Activated CD4-positive, alpha-beta T cell treated with anti-CD3 and anti-CD28 coated beads, Interleukin-2, Interleukin-4, amounts not matched to agents 100 ng/mL and 50 ng/mL, durations not matched to agents 16 hours and 8 hours (primary cell): ENCODE data around the gene CEL.
"Not testable (repeated sequence)": the region's sequence is repeated elsewhere in the genome, so short reads cannot be mapped to it uniquely, and the experiment has no call there.

ENCODE experiments used
- DNase-seq: peaks from one replicate; pipeline ENCODE4 v3.0.0-alpha.2; 2020; ENCODE audit warnings: low spot score

Gene CEL

DNA sequence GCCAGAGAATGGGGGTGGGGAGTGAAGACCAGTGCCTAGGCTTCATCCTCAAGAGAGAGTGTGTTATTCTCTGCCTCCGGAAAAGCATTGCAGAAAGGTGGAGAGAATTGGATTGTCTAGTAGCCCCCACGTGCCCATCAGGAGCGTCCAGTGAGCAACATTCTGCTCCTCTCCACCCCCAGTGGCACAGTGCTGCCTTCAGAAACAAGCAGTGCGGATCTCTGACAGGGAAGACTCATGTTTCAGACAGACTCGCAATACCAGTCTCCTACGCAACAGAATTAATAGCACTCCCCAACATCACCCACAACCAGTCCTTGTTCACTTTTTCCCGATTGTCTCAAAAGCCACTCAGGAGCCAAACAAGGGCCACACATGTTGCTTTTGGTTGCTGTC is 14.9 kb upstream of the CEL start:
- no peak for DNase-seq

DNA sequence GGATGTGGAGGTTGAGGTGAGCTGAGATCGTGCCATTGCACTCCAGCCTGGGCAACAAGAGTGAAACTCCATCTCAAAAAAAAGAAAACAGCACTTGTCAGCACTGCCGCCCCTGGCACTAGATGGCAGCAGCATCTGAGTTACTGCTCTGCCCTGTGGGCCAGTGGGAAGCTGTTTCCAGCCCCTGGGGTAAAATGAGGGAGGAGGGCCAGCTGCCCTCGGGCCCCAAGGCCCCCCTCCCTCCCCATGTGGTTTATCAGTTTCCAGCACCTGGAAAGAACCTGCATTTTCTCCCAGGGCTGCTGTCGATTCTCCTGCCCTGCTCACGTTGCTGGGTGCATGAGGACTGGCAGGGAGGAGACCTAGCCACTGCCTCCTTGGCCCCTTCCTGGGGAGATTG is 13.2 kb upstream of the CEL start:
- peak; percentile 25 for DNase-seq

DNA sequence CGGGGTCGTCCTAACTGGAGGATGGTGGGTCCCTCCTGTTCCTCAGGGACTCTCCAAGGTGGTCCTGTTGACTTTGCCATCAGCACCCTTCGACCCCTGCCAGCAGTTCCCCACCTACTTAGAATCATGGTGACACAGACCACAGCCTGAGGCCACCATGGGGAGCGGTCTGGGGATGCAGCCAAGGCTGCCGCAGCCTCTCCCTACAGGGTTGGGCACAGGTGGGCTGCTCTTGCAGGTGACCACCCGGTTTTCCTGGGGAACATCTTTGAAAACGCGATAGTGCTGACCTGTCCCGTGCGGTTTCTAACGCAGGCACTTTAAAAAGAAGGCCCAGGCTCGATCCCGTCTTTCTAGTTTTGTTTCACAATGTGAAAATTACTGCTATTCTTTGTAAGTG is 12.7 kb upstream of the CEL start:
- DNase-seq = no peak

DNA sequence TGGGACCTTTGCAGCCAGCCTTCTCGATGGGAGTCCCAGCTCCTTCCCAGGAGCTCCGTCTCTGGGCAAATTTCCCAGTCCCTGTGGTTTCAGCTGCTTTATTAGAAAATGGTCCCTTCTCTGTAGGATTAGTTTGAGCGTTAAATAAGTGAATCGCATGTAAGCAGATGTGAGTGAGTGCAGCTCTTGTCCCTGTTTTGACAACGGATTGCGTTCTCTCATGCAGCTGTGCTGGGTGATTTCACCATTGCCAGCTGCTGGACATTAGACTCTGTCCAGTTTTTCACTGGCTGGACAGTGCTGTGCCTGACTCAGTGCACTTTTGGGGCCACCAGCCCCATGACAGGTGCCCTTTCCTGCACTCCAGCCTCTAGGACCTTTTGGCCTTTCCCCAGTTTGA is 11.6 kb upstream of the CEL start:
- DNase-seq = no peak

DNA sequence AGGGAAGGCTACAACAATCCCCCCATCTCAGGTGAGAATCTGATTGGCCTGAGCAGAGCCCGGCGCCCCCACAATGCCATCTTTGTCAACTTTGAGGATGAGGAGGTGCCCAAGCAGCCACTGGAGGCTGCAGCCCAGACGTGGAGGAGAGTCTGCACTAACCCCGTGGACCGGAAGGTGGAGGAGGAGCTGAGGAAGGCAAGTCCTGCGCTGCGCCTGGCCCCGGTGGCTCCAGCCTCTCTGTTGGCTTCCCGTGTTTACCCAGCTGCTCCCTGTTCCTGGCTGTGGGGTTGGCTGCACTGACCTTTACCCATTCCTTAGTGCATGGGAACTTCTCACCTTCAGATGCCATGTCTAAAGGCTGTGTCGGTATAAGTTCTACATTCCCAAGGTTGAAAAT is 11.0 kb upstream of the CEL start:
- no peak for DNase-seq

DNA sequence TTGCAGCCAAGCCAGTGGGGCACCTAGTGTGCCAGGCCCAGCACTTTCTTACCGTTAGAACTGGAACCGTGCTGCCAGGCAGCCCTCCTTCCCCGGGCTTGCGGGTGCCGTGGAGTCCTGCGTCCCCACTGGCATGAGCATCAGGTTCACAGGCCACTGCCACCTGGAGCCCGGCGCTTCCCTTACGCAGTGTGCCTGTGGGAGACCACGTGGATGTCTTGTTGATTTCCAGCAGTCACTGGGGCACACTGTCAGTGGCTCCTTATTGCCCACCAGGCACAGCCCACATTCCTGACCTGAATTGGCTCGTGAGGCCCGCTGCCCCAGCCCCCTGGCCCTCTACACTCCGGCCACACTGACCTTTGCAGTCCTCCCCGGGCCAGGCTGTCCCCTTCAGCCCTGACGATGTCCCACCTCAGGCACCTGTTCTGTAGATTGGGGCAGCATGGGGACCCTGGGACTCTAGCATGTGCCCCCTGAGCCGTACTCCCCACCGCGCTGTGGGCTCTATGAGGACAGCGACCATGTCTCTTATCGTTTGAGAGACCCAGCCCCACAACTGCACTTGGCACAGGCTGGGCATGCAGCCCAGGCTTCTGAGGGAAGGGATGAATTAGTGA is 10.4 kb upstream of the CEL start:
- no peak for DNase-seq

DNA sequence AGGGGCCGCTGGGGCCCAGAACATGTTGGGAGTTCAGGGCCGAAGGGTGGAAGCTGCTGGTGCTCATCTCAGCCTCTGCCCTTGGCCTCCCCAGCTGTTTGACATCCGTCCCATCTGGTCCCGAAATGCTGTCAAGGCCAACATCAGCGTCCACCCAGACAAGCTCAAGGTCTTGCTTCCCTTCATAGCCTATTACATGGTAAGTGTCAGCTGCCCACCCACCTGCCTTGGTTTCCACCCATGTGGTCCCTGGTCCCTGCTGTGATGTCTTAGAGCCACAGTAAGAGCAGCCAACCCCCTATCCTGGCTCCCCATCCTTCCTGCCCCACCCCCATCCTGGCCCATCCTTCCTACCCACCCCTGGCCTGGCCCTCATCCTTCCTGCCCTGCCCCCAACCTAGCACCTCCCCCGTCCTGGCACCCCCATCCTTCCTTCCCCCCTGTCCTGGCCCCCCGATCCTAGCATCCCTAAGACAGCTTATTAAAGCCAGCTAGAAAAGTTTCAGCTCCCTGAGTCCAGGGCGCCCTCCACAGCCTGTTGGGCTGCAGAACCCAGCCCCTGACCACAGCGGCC is 9.7 kb upstream of the CEL start:
- no peak for DNase-seq

DNA sequence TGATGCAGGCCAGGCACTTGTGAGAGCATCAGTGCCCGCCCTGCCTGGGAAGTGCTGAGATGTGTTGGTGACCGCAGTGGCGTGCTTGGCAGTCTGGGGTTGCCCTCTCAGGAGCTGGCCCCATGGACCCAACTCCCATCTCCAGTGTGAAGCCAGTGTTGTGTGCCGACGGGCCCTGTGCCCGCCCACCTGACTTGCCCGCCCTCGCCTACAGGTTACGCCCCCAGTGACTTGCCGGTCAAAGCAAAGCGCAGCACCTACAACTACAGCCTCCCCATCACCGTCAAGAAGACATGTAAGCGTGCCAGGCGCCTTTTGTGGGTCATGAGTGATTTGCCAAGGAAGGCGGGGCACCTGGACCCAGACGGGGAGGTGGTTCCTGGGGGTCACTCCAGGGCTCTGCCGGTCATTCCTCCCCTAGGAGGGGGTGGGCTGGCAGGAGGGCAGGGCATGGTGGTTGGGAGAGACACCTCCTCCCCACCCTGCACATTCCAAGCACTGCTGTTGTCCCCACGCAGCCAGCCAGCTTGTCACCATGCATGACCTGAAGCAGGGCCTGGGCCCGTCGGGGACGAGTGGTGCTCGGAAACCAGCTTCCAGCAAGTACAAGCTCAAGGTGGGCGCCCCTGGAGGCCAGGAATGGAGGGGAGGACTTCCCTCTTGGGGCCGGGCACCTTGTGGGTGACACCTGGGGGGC is 7.4 kb upstream of the CEL start:
- no peak for DNase-seq

DNA sequence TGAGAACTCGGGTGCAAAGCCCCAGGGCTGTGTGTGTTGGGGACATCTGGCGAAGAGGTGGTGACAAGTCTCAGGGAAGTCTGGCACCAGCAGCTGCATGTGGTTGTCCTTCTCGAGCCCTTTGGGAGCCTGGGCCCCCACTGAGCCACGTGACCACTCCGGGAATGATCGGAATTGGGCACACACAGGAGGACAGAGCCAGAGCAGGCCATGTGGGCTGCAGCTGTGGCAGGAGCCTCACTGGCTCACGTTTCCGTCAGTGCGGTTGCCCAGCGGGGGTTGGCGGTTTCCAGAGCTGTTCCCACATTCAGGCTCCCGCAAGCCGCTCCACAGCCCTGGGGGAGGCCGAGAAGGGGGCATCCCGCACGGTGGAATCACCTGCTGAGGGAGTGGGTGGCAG is 6.8 kb upstream of the CEL start:
- no peak for DNase-seq

DNA sequence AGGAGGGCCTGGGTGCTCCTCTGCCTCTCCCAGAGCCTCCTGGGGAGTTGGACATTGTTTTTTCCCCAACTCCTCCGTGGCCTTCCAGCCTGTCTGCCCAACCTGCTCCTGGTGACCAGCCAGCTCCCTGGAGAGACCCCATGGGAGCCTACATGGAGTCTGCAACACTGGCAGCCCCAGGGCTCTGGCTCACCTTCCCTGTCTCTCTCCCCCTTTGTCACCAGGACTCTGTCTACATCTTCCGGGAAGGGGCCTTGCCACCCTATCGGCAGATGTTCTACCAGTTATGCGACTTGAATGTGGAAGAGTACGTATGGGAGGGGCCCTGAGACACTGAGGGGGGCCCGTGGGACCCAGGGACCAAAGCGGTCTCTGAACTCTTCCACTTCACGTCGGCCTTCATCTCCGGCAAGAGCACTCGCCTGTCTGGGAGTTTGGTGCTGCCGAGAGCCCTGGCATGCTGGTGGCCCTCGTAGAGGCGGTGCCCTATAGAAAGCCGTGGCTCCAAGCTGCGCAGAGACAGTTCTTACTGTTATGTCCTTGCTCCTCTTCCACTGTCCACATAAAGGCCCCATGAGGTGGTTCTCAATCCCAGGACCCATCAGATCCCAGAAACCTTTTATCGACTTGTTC is 5.9 kb upstream of the CEL start:
- no peak for DNase-seq

DNA sequence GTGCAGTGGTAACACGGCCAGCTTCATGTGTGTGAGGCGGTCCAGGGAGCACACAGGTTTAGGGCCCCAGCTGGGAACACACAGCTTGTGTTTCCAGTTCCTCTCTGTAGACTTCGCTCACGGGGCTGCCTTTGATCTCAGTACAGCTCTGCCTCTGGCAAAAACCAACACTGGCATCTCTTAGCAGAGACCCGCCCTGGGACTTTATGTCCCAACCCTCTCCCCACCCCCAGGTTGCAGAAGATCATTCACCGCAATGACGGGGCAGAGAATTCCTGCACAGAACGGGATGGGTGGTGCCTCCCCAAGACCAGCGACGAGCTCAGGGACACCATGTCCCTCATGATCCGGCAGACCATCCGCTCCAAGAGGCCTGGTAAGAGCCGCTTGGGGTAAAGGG is 5.2 kb upstream of the CEL start:
- DNase-seq = no peak

DNA sequence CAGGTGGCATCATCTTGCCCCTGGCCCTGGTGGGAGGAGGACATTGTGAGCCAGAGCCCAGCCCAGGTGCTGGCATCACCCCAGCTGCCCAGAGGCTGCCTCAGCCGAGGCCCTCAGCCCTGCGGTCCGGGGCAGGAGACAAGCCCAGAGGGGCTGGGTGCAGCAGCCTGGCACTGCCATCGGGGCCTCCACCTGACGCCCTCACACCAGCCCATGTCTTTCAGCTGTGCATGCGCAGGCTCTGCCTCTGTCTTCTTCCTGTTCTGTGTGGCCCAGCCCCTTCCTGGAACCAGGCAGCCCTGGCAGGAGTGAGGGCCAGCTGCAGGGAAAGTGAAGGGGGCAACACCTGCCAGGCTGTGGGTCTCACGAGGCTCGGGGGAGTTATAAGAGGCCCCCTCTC is 4.8 kb upstream of the CEL start:
- peak; percentile 23 for DNase-seq

DNA sequence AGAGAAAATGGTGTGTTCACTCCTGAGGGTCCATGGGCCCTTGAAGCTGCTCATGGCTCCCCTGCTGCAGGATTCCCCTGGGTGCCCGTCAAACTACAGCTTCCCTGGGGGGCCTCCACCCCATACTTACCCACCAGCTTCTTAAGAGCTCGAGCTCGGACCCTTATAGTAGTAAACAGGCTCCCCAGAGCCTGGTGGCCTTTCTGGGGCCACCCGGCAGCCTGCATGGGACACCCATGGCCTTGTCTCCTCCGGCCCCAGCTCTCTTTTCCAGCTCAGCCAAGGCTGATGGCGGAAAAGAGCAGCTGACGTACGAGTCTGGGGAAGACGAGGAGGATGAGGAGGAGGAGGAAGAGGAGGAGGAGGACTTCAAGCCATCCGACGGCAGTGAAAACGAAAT is 4.2 kb upstream of the CEL start:
- DNase-seq = no peak

DNA sequence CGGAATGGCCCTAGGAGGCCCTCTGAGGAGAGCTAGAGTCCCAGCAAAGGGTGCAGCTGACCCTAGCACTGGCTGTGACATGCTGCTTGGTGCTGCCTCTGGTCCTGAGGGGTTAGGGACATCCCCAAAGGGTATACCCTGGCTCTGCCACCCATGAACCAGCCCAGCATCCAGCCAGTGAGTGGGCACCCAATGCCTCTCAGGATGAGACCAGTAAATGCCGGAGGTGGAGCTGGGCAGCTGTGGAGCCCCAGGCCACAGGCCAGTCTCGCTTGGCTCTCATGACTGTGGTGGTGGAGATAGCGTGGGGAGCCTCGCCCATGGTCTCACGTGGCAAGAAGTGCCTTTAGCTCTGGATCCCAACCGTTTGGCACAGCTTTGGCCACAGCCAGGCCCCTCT is 3.7 kb upstream of the CEL start:
- no peak for DNase-seq

DNA sequence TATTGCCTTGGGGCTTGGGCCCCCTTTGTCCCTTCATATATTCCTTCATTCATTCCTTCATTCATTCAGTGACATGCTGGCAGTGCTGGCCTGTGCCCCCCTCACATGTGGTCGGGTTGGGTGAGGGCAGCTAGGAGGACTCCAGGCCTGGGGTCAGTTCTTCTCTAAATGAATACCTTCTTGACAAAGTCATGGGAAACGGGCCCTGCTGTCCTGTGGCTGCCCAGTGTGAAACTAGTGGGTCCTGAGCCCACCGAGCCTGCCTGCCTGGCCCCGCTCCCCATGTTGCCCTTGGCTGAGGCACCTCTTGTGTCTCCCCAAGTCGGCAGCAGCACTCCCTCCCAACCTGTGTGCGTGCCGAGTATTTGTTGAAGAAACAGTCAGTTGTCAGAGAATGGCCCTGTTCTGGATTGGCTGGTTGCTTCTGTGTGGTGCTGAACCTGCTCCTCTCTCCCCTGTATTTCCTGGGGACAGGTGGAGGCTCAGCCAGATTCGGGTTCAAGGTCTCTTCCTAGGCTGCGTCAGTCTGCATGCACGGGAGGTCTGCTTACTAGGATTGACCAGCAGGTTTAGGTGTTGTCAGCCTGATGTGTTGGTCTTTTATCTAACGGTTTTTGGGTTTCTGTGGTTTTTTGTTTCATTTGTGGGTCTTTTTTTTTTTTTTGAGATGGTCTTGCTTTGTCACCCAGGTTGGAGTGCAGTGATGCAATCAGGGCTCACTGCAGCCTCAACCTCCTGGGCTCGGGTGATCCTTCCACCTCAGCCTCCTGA is 3.0 kb upstream of the CEL start:
- DNase-seq = peak; percentile 47

DNA sequence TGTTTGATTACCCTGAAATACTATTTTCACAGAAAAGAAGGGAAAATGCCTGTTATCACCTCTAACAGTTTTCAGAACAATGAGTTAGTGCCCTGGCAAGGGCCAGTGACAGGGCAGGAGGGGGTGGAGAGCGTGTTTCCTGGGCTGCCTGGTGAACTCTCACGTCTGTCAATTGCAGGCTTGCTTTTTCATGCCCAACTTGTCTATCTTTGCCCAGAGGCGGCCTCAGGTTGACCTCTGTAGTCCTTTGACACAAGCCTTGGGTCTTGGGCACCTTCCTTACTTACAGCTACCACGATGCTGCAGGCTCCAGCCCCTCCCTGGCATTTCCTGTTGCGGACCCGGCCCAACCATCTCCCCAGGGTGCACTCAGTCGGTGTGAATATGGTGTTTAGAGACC is 2.2 kb upstream of the CEL start:
- no peak for DNase-seq

DNA sequence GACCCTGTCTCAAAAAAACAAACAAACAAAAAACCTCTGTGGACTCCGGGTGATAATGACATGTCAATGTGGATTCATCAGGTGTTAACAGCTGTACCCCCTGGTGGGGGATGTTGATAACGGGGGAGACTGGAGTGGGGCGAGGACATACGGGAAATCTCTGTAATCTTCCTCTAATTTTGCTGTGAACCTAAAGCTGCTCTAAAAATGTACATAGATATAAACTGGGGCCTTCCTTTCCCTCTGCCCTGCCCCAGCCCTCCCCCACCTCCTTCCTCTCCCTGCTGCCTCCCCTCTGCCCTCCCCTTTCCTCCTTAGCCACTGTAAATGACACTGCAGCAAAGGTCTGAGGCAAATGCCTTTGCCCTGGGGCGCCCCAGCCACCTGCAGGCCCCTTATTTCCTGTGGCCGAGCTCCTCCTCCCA is 1.4 kb upstream of the CEL start:
- no peak for DNase-seq

DNA sequence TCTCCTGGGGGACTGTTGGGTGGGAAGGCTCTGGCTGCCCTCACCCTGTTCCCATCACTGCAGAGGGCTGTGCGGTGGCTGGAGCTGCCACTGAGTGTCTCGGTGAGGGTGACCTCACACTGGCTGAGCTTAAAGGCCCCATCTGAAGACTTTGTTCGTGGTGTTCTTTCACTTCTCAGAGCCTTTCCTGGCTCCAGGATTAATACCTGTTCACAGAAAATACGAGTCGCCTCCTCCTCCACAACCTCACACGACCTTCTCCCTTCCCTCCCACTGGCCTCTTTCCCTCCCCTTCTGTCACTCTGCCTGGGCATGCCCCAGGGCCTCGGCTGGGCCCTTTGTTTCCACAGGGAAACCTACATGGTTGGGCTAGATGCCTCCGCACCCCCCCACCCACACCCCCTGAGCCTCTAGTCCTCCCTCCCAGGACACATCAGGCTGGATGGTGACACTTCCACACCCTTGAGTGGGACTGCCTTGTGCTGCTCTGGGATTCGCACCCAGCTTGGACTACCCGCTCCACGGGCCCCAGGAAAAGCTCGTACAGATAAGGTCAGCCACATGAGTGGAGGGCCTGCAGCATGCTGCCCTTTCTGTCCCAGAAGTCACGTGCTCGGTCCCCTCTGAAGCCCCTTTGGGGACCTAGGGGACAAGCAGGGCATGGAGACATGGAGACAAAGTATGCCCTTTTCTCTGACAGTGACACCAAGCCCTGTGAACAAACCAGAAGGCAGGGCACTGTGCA is 590 bp upstream of the CEL start:
- DNase-seq = not testable (repeated sequence)

DNA sequence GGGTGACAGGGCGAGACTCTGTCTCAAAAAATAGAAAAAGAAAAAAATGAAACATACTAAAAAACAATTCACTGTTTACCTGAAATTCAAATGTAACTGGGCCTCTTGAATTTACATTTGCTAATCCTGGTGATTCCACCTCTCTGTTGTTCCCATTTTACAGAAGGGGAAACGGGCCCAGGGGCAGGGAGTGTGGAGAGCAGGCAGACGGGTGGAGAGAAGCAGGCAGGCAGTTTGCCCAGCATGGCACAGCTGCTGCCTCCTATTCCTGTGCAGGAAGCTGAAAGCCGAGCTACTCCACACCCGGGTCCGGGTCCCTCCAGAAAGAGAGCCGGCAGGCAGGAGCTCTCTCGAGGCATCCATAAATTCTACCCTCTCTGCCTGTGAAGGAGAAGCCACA is 788 bp downstream of the CEL start:
- not testable (repeated sequence) for DNase-seq

DNA sequence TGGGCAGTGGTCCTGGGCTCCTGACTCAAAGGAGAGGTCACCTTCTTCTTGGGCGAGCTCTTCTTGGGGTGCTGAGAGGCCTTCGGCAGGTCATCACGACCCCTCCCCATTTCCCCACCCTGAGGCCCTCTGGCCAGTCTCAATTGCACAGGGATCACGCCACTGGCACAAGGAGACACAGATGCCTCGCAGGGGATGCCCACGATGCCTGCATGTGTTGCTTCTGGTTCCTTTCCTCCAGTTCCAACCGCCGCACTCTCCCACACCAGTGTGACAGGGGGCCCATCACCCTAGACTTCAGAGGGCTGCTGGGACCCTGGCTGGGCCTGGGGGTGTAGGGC is 1.3 kb downstream of the CEL start:
- no peak for DNase-seq

DNA sequence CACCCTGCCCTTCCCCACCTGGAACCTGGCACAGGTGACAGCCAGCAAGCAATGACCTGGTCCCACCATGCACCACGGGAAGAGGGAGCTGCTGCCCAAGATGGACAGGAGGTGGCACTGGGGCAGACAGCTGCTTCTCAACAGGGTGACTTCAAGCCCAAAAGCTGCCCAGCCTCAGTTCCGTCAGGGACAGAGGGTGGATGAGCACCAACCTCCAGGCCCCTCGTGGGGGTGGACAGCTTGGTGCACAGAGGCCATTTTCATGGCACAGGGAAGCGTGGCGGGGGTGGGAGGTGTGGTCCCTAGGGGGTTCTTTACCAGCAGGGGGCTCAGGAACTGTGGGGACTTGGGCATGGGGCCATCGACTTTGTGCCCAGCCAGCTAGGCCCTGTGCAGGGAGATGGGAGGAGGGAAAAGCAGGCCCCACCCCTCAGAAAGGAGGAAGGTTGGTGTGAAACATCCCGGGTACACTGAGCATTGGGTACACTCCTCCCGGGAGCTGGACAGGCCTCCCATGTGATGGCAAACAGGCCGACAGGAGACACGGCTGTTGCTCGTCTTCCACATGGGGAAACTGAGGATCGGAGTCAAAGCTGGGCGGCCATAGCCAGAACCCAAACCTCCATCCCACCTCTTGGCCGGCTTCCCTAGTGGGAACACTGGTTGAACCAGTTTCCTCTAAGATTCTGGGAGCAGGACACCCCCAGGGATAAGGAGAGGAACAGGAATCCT is 1.9 kb downstream of the CEL start:
- DNase-seq = no peak
